IPS-18a (cell line): Measurements from ENCODE around the gene NOXO1.

Source experiments
- H3K27ac ChIP-seq: one replicate; pipeline ENCODE4 v1.5.1; 2013; ENCODE audit warnings: low read length
- H3K27me3 ChIP-seq: one replicate; pipeline ENCODE4 v1.6.1; 2013; ENCODE audit warnings: mild to moderate bottlenecking, low read length; ENCODE audit not compliant: control insufficient read depth, insufficient read depth
- H3K36me3 ChIP-seq: one replicate; pipeline ENCODE4 v1.6.1; 2013; ENCODE audit warnings: low read depth, low read length; ENCODE audit not compliant: control insufficient read depth
- H3K4me1 ChIP-seq: one replicate; pipeline ENCODE4 v1.6.1; 2013; ENCODE audit warnings: low read depth, low read length; ENCODE audit not compliant: control insufficient read depth
- H3K4me3 ChIP-seq: one replicate; pipeline ENCODE4 v1.5.1; 2013; ENCODE audit warnings: low read length
- H3K9ac ChIP-seq: one replicate; pipeline ENCODE4 v1.6.1; 2013; ENCODE audit warnings: mild to moderate bottlenecking, low read length, moderate library complexity
- H3K9me3 ChIP-seq: one replicate; pipeline ENCODE4 v1.6.1; 2013; ENCODE audit warnings: low read depth, low read length; ENCODE audit not compliant: control insufficient read depth

Gene NOXO1

GRCh38 chr16:2001456-2002355 is 20.4 kb upstream of the NOXO1 start:
- H3K4me1 ChIP-seq, result peaks cover 5% of the 10 kb centered on the region
- no peaks in the 10 kb centered on the region for H3K27me3 ChIP-seq
- H3K9me3 ChIP-seq, result no peaks in the 10 kb centered on the region
- peaks cover 46% of the 10 kb centered on the region for H3K36me3 ChIP-seq
- no peak overlapping the region for H3K27ac ChIP-seq
- no peak overlapping the region for H3K4me3 ChIP-seq
- no peak overlapping the region for H3K9ac ChIP-seq

- peaks cover 46% of the 10 kb centered on the region for H3K36me3 ChIP-seq
Measured at GRCh38 chr16:2001035-2001434, 19.8 kb upstream of the NOXO1 start.

GRCh38 chr16:1999866-2000514 is 18.7 kb upstream of the NOXO1 start:
- Histone ChIP-seq H3K27ac (no peak overlapping the region), H3K9ac (no peak overlapping the region), H3K36me3 (peaks cover 46% of the 10 kb centered on the region), H3K27me3 (no peaks in the 10 kb centered on the region), H3K9me3 (no peaks in the 10 kb centered on the region), H3K4me1 (peaks cover 5% of the 10 kb centered on the region), H3K4me3 (no peak overlapping the region)

More at GRCh38 chr16:2001035-2001434, 19.8 kb upstream of the NOXO1 start:
- Histone ChIP-seq H3K4me3 (no peak overlapping the region), H3K27me3 (no peaks in the 10 kb centered on the region), H3K9me3 (no peaks in the 10 kb centered on the region), H3K27ac (no peak overlapping the region), H3K4me1 (peaks cover 5% of the 10 kb centered on the region), H3K9ac (no peak overlapping the region)

- H3K4me3 ChIP-seq, result no peak overlapping the region
- H3K9me3 ChIP-seq, result no peaks in the 10 kb centered on the region
- H3K9ac ChIP-seq, result no peak overlapping the region
- H3K27ac ChIP-seq, result no peak overlapping the region
- peaks cover 46% of the 10 kb centered on the region for H3K36me3 ChIP-seq
- no peaks in the 10 kb centered on the region for H3K27me3 ChIP-seq
- H3K4me1 ChIP-seq, result peaks cover 2% of the 10 kb centered on the region
Measured at GRCh38 chr16:1998852-1999801, 17.9 kb upstream of the NOXO1 start.

GRCh38 chr16:1998360-1998835 is 17.1 kb upstream of the NOXO1 start:
- Histone ChIP-seq H3K4me1 (no peaks in the 10 kb centered on the region), H3K27me3 (no peaks in the 10 kb centered on the region), H3K4me3 (no peak overlapping the region), H3K27ac (no peak overlapping the region), H3K9me3 (no peaks in the 10 kb centered on the region), H3K9ac (no peak overlapping the region), H3K36me3 (peaks cover 46% of the 10 kb centered on the region)

GRCh38 chr16:1997494-1998359 is 16.5 kb upstream of the NOXO1 start:
- Histone ChIP-seq H3K4me3 (no peak overlapping the region), H3K4me1 (no peaks in the 10 kb centered on the region), H3K27ac (no peak overlapping the region), H3K36me3 (peaks cover 40% of the 10 kb centered on the region), H3K9ac (no peak overlapping the region), H3K9me3 (no peaks in the 10 kb centered on the region), H3K27me3 (no peaks in the 10 kb centered on the region)

- Histone ChIP-seq H3K36me3 (peaks cover 13% of the 10 kb centered on the region), H3K9me3 (no peaks in the 10 kb centered on the region), H3K4me3 (no peak overlapping the region), H3K27me3 (peaks cover 26% of the 10 kb centered on the region), H3K4me1 (peaks cover 6% of the 10 kb centered on the region), H3K27ac (no peak overlapping the region), H3K9ac (no peak overlapping the region)
Measured at GRCh38 chr16:1993731-1994131, 12.5 kb upstream of the NOXO1 start.

- H3K4me3 ChIP-seq, result no peak overlapping the region
- no peaks in the 10 kb centered on the region for H3K9me3 ChIP-seq
- no peak overlapping the region for H3K27ac ChIP-seq
- peaks cover 30% of the 10 kb centered on the region for H3K27me3 ChIP-seq
- peaks cover 6% of the 10 kb centered on the region for H3K4me1 ChIP-seq
- H3K36me3 ChIP-seq, result peaks cover 6% of the 10 kb centered on the region
- no peak overlapping the region for H3K9ac ChIP-seq
Measured at GRCh38 chr16:1992704-1993317, 11.5 kb upstream of the NOXO1 start.

GRCh38 chr16:1991948-1992703 is 10.9 kb upstream of the NOXO1 start:
- Histone ChIP-seq H3K27ac (no peak overlapping the region), H3K4me3 (no peak overlapping the region), H3K27me3 (peaks cover 30% of the 10 kb centered on the region), H3K9me3 (no peaks in the 10 kb centered on the region), H3K36me3 (no peaks in the 10 kb centered on the region), H3K4me1 (peaks cover 6% of the 10 kb centered on the region), H3K9ac (no peak overlapping the region)

- Histone ChIP-seq H3K9ac (no peak overlapping the region), H3K4me1 (peaks cover 6% of the 10 kb centered on the region), H3K27ac (no peak overlapping the region), H3K9me3 (no peaks in the 10 kb centered on the region), H3K4me3 (peak overlapping the region; percentile 60), H3K27me3 (peaks cover 30% of the 10 kb centered on the region), H3K36me3 (no peaks in the 10 kb centered on the region)
Measured at GRCh38 chr16:1991588-1991947, 10.3 kb upstream of the NOXO1 start.
